ENCODE results near the gene SUCLG1.

Gene SUCLG1

GRCh38 chr2:84378960-84379359 lies 80.1 kb downstream of the SUCLG1 start:
- TF ChIP-seq, protein P1, sequence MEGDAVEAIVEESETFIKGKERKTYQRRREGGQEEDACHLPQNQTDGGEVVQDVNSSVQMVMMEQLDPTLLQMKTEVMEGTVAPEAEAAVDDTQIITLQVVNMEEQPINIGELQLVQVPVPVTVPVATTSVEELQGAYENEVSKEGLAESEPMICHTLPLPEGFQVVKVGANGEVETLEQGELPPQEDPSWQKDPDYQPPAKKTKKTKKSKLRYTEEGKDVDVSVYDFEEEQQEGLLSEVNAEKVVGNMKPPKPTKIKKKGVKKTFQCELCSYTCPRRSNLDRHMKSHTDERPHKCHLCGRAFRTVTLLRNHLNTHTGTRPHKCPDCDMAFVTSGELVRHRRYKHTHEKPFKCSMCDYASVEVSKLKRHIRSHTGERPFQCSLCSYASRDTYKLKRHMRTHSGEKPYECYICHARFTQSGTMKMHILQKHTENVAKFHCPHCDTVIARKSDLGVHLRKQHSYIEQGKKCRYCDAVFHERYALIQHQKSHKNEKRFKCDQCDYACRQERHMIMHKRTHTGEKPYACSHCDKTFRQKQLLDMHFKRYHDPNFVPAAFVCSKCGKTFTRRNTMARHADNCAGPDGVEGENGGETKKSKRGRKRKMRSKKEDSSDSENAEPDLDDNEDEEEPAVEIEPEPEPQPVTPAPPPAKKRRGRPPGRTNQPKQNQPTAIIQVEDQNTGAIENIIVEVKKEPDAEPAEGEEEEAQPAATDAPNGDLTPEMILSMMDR (IDR thresholded peaks at IDR 0.05; ENCODE audit: low read depth, low read length, missing control alignments) = no peak
- in situ Hi-C loops (cut with HindIII; ENCODE audit: low pct_ligation_motif_present, low sequenced_read_pairs) = no loop called here
- H3K27me3 ChIP-seq (replicated peaks) = no peaks in the 10 kb centered on the region
- H3K4me3 ChIP-seq (ENCODE audit: low read depth, low read length) = no peak overlapping the region
- H3K27ac ChIP-seq = no peak overlapping the region
- no peaks in the 10 kb centered on the region for H3K36me3 ChIP-seq (replicated peaks)
- DNase-seq = no peak

DNA sequence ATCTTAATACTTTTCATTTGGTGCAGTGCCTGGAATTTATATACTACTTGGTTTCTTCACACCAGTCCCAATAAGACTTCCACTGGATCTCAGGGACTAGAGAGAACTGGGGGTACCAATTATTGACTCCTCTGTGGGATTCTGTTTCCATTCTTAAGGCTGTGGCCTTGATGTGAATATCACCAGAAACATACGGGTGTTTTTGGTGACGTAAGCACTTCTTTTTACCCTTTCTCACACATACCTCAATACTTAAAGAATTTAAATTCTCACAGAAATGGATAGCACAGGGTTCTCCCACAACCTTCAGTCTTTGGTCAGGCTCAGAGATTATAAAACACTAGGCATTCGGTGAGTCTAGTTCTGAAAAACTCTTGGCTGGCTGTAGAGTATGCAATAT lies 84.1 kb downstream of the SUCLG1 start:
- TF ChIP-seq, protein P1 (IDR thresholded peaks at IDR 0.05; ENCODE audit: low read depth, low read length, missing control alignments) = no peak
- Histone ChIP-seq H3K4me3 (ENCODE audit: low read depth, low read length) (no peak overlapping the region), H3K27ac (no peak overlapping the region), H3K36me3 (replicated peaks) (no peaks in the 10 kb centered on the region), H3K27me3 (replicated peaks) (no peaks in the 10 kb centered on the region)
- in situ Hi-C loops (cut with HindIII; ENCODE audit: low pct_ligation_motif_present, low sequenced_read_pairs) = no loop called here
- no peak for DNase-seq

DNA sequence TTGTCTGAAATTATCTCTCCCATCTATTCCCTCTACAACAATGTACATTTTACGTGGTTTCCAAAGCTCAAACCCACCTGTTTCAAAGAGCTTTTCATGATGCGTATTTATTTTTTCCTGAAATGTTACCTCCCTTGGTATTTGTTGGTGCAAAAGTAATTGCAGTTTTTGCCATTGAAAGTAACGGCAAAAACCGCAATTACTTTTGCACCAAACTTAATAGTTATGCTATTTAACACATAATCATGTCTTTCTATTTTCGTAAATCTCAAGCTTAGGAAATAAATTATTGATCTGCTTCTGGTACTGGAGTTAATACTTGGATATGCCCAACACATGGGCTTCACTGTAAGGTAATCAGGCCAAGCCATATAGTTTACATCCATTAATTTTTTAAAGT lies 85.2 kb downstream of the SUCLG1 start:
- in situ Hi-C loops (cut with HindIII; ENCODE audit: low pct_ligation_motif_present, low sequenced_read_pairs) = no loop called here
- H3K36me3 ChIP-seq (replicated peaks) = no peaks in the 10 kb centered on the region
- no peak overlapping the region for H3K27ac ChIP-seq
- no peaks in the 10 kb centered on the region for H3K27me3 ChIP-seq (replicated peaks)
- TF ChIP-seq, protein P1 (IDR thresholded peaks at IDR 0.05; ENCODE audit: low read depth, low read length, missing control alignments) = no peak
- no peak overlapping the region for H3K4me3 ChIP-seq (ENCODE audit: low read depth, low read length)
- no peak for DNase-seq

All from brain microvascular endothelial cell (primary cell).